Measurements from ENCODE around the gene COL5A3. TPM values are rescaled to one million over a fixed set of nuclear protein-coding genes. Genes with fewer than 3 reads are reported as not detected.

COL5A3 gene
- polyA plus RNA-seq, 1 donor from 2014 or later: 0.11 TPM

- Histone ChIP-seq H3K79me2 (replicated peaks; ENCODE audit: insufficient read depth, low read length) (no peaks in the 10 kb centered on the region), H3F3A (ENCODE audit: insufficient read depth, low read length, poor library complexity, severe bottlenecking) (no peaks in the 10 kb centered on the region), H3K9me3 (ENCODE audit: low read length) (no peaks in the 10 kb centered on the region)
Measured at GRCh38 chr19:10005632-10006334, 4.5 kb downstream of the COL5A3 start.

DNA sequence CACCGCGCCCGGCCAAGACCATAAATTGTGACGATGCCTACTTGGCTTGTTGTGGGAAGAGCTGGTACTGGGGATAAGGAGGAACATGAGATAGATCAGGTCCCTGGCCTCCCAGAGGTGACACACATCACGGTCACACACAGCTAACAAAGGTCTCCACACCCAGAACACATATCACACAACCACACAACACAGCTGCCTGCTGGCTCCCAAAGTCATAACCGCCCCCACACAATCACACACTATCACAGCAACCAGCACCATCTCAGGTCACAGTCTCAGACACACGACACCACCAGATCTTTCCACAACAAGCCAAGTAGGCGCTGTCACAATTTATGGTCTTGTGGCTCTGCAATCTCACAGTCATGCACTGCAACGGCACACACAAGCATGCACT, 5.7 kb downstream of the COL5A3 start:
- H3K9me2 ChIP-seq (ENCODE audit: insufficient read depth, low read length): no peaks in the 10 kb centered on the region
- H3K36me3 ChIP-seq (ENCODE audit: insufficient read depth, low read length): no peaks in the 10 kb centered on the region
- H3K79me2 ChIP-seq (replicated peaks; ENCODE audit: insufficient read depth, low read length): no peaks in the 10 kb centered on the region
- no peaks in the 10 kb centered on the region for H3K9me3 ChIP-seq (ENCODE audit: low read length)
- no peaks in the 10 kb centered on the region for H4K20me1 ChIP-seq (ENCODE audit: insufficient read depth)
- H3K27ac ChIP-seq (ENCODE audit: low read length): no peak overlapping the region
- H3K4me2 ChIP-seq (ENCODE audit: low read length): no peak overlapping the region
- H3K4me3 ChIP-seq (ENCODE audit: low read length): no peak overlapping the region
- peaks cover 15% of the 10 kb centered on the region for H3K27me3 ChIP-seq (ENCODE audit: insufficient read depth, low read depth, low read length)
- H3K9ac ChIP-seq (ENCODE audit: low read length): no peak overlapping the region
- no peaks in the 10 kb centered on the region for H3F3A ChIP-seq (ENCODE audit: insufficient read depth, low read length, poor library complexity, severe bottlenecking)
- no peak overlapping the region for H2AFZ ChIP-seq (ENCODE audit: low read depth, low read length)
- no peak for TF ChIP-seq SMC3 (conservative IDR thresholded peaks at IDR 0.05; ENCODE audit: poor library complexity)
- no peak for TF ChIP-seq REST (IDR thresholded peaks at IDR 0.05; ENCODE audit: borderline replicate concordance)
- no peak for TF ChIP-seq TAF1 (IDR thresholded peaks at IDR 0.05; ENCODE audit: low read depth)
- TF ChIP-seq POLR2AphosphoS5 (IDR thresholded peaks at IDR 0.05): no peak
- TF ChIP-seq MXI1 (conservative IDR thresholded peaks at IDR 0.05; ENCODE audit: poor library complexity, severe bottlenecking): no peak
- TF ChIP-seq EP300 (conservative IDR thresholded peaks at IDR 0.05; ENCODE audit: poor library complexity, severe bottlenecking): no peak
- TF ChIP-seq RAD21 (conservative IDR thresholded peaks at IDR 0.05): no peak
- TF ChIP-seq, protein P1, sequence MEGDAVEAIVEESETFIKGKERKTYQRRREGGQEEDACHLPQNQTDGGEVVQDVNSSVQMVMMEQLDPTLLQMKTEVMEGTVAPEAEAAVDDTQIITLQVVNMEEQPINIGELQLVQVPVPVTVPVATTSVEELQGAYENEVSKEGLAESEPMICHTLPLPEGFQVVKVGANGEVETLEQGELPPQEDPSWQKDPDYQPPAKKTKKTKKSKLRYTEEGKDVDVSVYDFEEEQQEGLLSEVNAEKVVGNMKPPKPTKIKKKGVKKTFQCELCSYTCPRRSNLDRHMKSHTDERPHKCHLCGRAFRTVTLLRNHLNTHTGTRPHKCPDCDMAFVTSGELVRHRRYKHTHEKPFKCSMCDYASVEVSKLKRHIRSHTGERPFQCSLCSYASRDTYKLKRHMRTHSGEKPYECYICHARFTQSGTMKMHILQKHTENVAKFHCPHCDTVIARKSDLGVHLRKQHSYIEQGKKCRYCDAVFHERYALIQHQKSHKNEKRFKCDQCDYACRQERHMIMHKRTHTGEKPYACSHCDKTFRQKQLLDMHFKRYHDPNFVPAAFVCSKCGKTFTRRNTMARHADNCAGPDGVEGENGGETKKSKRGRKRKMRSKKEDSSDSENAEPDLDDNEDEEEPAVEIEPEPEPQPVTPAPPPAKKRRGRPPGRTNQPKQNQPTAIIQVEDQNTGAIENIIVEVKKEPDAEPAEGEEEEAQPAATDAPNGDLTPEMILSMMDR (IDR thresholded peaks at IDR 0.05; ENCODE audit: poor library complexity, severe bottlenecking): no peak

More at GRCh38 chr19:10005632-10006334, 4.5 kb downstream of the COL5A3 start:
- Histone ChIP-seq H4K20me1 (ENCODE audit: insufficient read depth) (no peaks in the 10 kb centered on the region), H3K9ac (ENCODE audit: low read length) (no peak overlapping the region), H3K4me2 (ENCODE audit: low read length) (no peak overlapping the region), H3K27ac (ENCODE audit: low read length) (no peak overlapping the region), H3K9me2 (ENCODE audit: insufficient read depth, low read length) (no peaks in the 10 kb centered on the region), H3K36me3 (ENCODE audit: insufficient read depth, low read length) (no peaks in the 10 kb centered on the region), H3K4me3 (ENCODE audit: low read length) (no peak overlapping the region), H3K27me3 (ENCODE audit: insufficient read depth, low read depth, low read length) (peaks cover 26% of the 10 kb centered on the region), H2AFZ (ENCODE audit: low read depth, low read length) (no peak overlapping the region)
- TF ChIP-seq MXI1 (conservative IDR thresholded peaks at IDR 0.05; ENCODE audit: poor library complexity, severe bottlenecking) (no peak), TAF1 (IDR thresholded peaks at IDR 0.05; ENCODE audit: low read depth) (no peak), EZH2 (IDR thresholded peaks at IDR 0.05; ENCODE audit: borderline replicate concordance, insufficient read depth, low read length, poor library complexity, severe bottlenecking) (no peak), POLR2AphosphoS5 (IDR thresholded peaks at IDR 0.05) (no peak), REST (IDR thresholded peaks at IDR 0.05; ENCODE audit: borderline replicate concordance) (no peak), EP300 (conservative IDR thresholded peaks at IDR 0.05; ENCODE audit: poor library complexity, severe bottlenecking) (no peak), RAD21 (conservative IDR thresholded peaks at IDR 0.05) (no peak), SMC3 (conservative IDR thresholded peaks at IDR 0.05; ENCODE audit: poor library complexity) (no peak)
- TF ChIP-seq, protein P1 (IDR thresholded peaks at IDR 0.05; ENCODE audit: poor library complexity, severe bottlenecking): no peak

Data from neural cell (in vitro differentiated cells).